Measurements from ENCODE around the gene ITPKC.

Gene ITPKC

GRCh38 chr19:40750058-40750873 lies 33.4 kb downstream of the ITPKC start, which contains the start of gene ACTMAP:
ACTMAP (minus strand) TSS chr19:40750477; CDS start chr19:40749803, 674 bp downstream.
- peaks cover 14% of the 10 kb centered on the region for H3K36me3 ChIP-seq (ENCODE audit: control insufficient read depth, insufficient read depth, low read length)
- no peaks in the 10 kb centered on the region for H3K9me3 ChIP-seq (ENCODE audit: control insufficient read depth, low read length)
- no peaks in the 10 kb centered on the region for H3K27me3 ChIP-seq (ENCODE audit: control insufficient read depth, insufficient read depth, low read length, poor library complexity, severe bottlenecking)
- H3K4me1 ChIP-seq (ENCODE audit: control insufficient read depth, insufficient read depth, low read length): peaks cover 12% of the 10 kb centered on the region
- WGBS, 2 experiments: 1 to 2% methylated on average over 43 of the region's 43 CpGs
- peak within 1 kb of the TSS; percentile 94 for H3K4me3 ChIP-seq (ENCODE audit: insufficient read depth, low read depth, low read length)
- peak within 1 kb of the TSS; percentile 88 for H3K27ac ChIP-seq (ENCODE audit: insufficient read depth, low read depth, low read length, poor library complexity, severe bottlenecking)

- peaks cover 15% of the 10 kb centered on the region for H3K4me1 ChIP-seq (ENCODE audit: control insufficient read depth, insufficient read depth, low read length)
- H3K27me3 ChIP-seq (ENCODE audit: control insufficient read depth, insufficient read depth, low read length, poor library complexity, severe bottlenecking): no peaks in the 10 kb centered on the region
- H3K27ac ChIP-seq (ENCODE audit: insufficient read depth, low read depth, low read length, poor library complexity, severe bottlenecking): peak within 1 kb of the TSS; percentile 88
- WGBS, 2 experiments: 0% methylated on average over 46 of the region's 46 CpGs
- no peaks in the 10 kb centered on the region for H3K9me3 ChIP-seq (ENCODE audit: control insufficient read depth, low read length)
- H3K36me3 ChIP-seq (ENCODE audit: control insufficient read depth, insufficient read depth, low read length): peaks cover 14% of the 10 kb centered on the region
- H3K4me3 ChIP-seq (ENCODE audit: insufficient read depth, low read depth, low read length): peak within 1 kb of the TSS; percentile 94
Observed at GRCh38 chr19:40750874-40751537, 34.1 kb downstream of the ITPKC start, which contains the start of gene SNRPA. SNRPA (plus strand) TSS chr19:40751203; CDS start chr19:40751409, 206 bp downstream.

- H3K9me3 ChIP-seq (ENCODE audit: control insufficient read depth, low read length): no peaks in the 10 kb centered on the region
- no peaks in the 10 kb centered on the region for H3K27me3 ChIP-seq (ENCODE audit: control insufficient read depth, insufficient read depth, low read length, poor library complexity, severe bottlenecking)
- 77 to 78% methylated on average over 11 to 12 of the region's 12 CpGs for WGBS, 2 experiments
- no peak overlapping the region for H3K27ac ChIP-seq (ENCODE audit: insufficient read depth, low read depth, low read length, poor library complexity, severe bottlenecking)
- H3K4me3 ChIP-seq (ENCODE audit: insufficient read depth, low read depth, low read length): peak overlapping the region; percentile 94
- H3K36me3 ChIP-seq (ENCODE audit: control insufficient read depth, insufficient read depth, low read length): peaks cover 20% of the 10 kb centered on the region
- H3K4me1 ChIP-seq (ENCODE audit: control insufficient read depth, insufficient read depth, low read length): peaks cover 15% of the 10 kb centered on the region
Observed at GRCh38 chr19:40752257-40752781, 35.4 kb downstream of the ITPKC start.

- peaks cover 7% of the 10 kb centered on the region for H3K4me1 ChIP-seq (ENCODE audit: control insufficient read depth, insufficient read depth, low read length)
- H3K4me3 ChIP-seq (ENCODE audit: insufficient read depth, low read depth, low read length): no peak overlapping the region
- no peaks in the 10 kb centered on the region for H3K9me3 ChIP-seq (ENCODE audit: control insufficient read depth, low read length)
- H3K36me3 ChIP-seq (ENCODE audit: control insufficient read depth, insufficient read depth, low read length): peaks cover 39% of the 10 kb centered on the region
- H3K27ac ChIP-seq (ENCODE audit: insufficient read depth, low read depth, low read length, poor library complexity, severe bottlenecking): no peak overlapping the region
- no peaks in the 10 kb centered on the region for H3K27me3 ChIP-seq (ENCODE audit: control insufficient read depth, insufficient read depth, low read length, poor library complexity, severe bottlenecking)
- WGBS, 2 experiments: 94% methylated on average over 9 of the region's 9 CpGs
Observed at GRCh38 chr19:40754611-40755247, 37.8 kb downstream of the ITPKC start.

GRCh38 chr19:40755248-40755624 lies 38.3 kb downstream of the ITPKC start:
- no peak overlapping the region for H3K27ac ChIP-seq (ENCODE audit: insufficient read depth, low read depth, low read length, poor library complexity, severe bottlenecking)
- peaks cover 6% of the 10 kb centered on the region for H3K4me1 ChIP-seq (ENCODE audit: control insufficient read depth, insufficient read depth, low read length)
- WGBS, 2 experiments: 94 to 95% methylated on average over 3 of the region's 3 CpGs
- H3K36me3 ChIP-seq (ENCODE audit: control insufficient read depth, insufficient read depth, low read length): peaks cover 44% of the 10 kb centered on the region
- H3K9me3 ChIP-seq (ENCODE audit: control insufficient read depth, low read length): no peaks in the 10 kb centered on the region
- H3K4me3 ChIP-seq (ENCODE audit: insufficient read depth, low read depth, low read length): no peak overlapping the region
- H3K27me3 ChIP-seq (ENCODE audit: control insufficient read depth, insufficient read depth, low read length, poor library complexity, severe bottlenecking): no peaks in the 10 kb centered on the region

- Histone ChIP-seq H3K4me3 (ENCODE audit: insufficient read depth, low read depth, low read length) (no peak overlapping the region), H3K4me1 (ENCODE audit: control insufficient read depth, insufficient read depth, low read length) (peaks cover 6% of the 10 kb centered on the region), H3K9me3 (ENCODE audit: control insufficient read depth, low read length) (no peaks in the 10 kb centered on the region), H3K27me3 (ENCODE audit: control insufficient read depth, insufficient read depth, low read length, poor library complexity, severe bottlenecking) (no peaks in the 10 kb centered on the region), H3K27ac (ENCODE audit: insufficient read depth, low read depth, low read length, poor library complexity, severe bottlenecking) (no peak overlapping the region), H3K36me3 (ENCODE audit: control insufficient read depth, insufficient read depth, low read length) (peaks cover 50% of the 10 kb centered on the region)
- WGBS, 2 experiments: 96 to 98% methylated on average over 8 of the region's 8 CpGs
Observed at GRCh38 chr19:40755791-40756190, 38.9 kb downstream of the ITPKC start.

GRCh38 chr19:40756502-40757110 lies 39.7 kb downstream of the ITPKC start:
- WGBS, 2 experiments: 95 to 96% methylated on average over 10 of the region's 11 CpGs
- peaks cover 55% of the 10 kb centered on the region for H3K36me3 ChIP-seq (ENCODE audit: control insufficient read depth, insufficient read depth, low read length)

GRCh38 chr19:40758491-40758890 lies 41.6 kb downstream of the ITPKC start:
- Histone ChIP-seq H3K4me3 (ENCODE audit: insufficient read depth, low read depth, low read length) (no peak overlapping the region), H3K36me3 (ENCODE audit: control insufficient read depth, insufficient read depth, low read length) (peaks cover 70% of the 10 kb centered on the region), H3K27ac (ENCODE audit: insufficient read depth, low read depth, low read length, poor library complexity, severe bottlenecking) (no peak overlapping the region), H3K4me1 (ENCODE audit: control insufficient read depth, insufficient read depth, low read length) (peaks cover 6% of the 10 kb centered on the region), H3K9me3 (ENCODE audit: control insufficient read depth, low read length) (no peaks in the 10 kb centered on the region), H3K27me3 (ENCODE audit: control insufficient read depth, insufficient read depth, low read length, poor library complexity, severe bottlenecking) (no peaks in the 10 kb centered on the region)
- WGBS, 2 experiments: 91 to 100% methylated on average over 3 of the region's 3 CpGs

More at GRCh38 chr19:40756502-40757110, 39.7 kb downstream of the ITPKC start:
- Histone ChIP-seq H3K4me3 (ENCODE audit: insufficient read depth, low read depth, low read length) (no peak overlapping the region), H3K9me3 (ENCODE audit: control insufficient read depth, low read length) (no peaks in the 10 kb centered on the region), H3K27me3 (ENCODE audit: control insufficient read depth, insufficient read depth, low read length, poor library complexity, severe bottlenecking) (no peaks in the 10 kb centered on the region), H3K4me1 (ENCODE audit: control insufficient read depth, insufficient read depth, low read length) (peaks cover 6% of the 10 kb centered on the region), H3K27ac (ENCODE audit: insufficient read depth, low read depth, low read length, poor library complexity, severe bottlenecking) (no peak overlapping the region)

GRCh38 chr19:40759352-40759751 lies 42.4 kb downstream of the ITPKC start:
- Histone ChIP-seq H3K27me3 (ENCODE audit: control insufficient read depth, insufficient read depth, low read length, poor library complexity, severe bottlenecking) (no peaks in the 10 kb centered on the region), H3K27ac (ENCODE audit: insufficient read depth, low read depth, low read length, poor library complexity, severe bottlenecking) (no peak overlapping the region), H3K4me3 (ENCODE audit: insufficient read depth, low read depth, low read length) (no peak overlapping the region), H3K4me1 (ENCODE audit: control insufficient read depth, insufficient read depth, low read length) (peaks cover 5% of the 10 kb centered on the region), H3K36me3 (ENCODE audit: control insufficient read depth, insufficient read depth, low read length) (peaks cover 72% of the 10 kb centered on the region), H3K9me3 (ENCODE audit: control insufficient read depth, low read length) (no peaks in the 10 kb centered on the region)
- WGBS, 2 experiments: 95 to 96% methylated on average over 13 of the region's 13 CpGs
